Neural cell (in vitro differentiated cells): ENCODE measurements around the gene NSUN3. TPM values are rescaled to one million over a fixed set of nuclear protein-coding genes. Genes with fewer than 3 reads are reported as not detected.

Experiments
- H2AFZ ChIP-seq: fragments of 200-600, 300-800 bp; sonication (generic), shearing (Covaris generic); 2 replicates; pipeline ENCODE4 v1.6.0; 2014; ENCODE audit warnings: low read depth, mild to moderate bottlenecking, antibody characterized with exemption, low read length, moderate library complexity
- H3F3A ChIP-seq: fragments of 200-600 bp; shearing (Covaris generic); 2 replicates; pipeline ENCODE4 v1.6.1; 2016; ENCODE audit warnings: mild to moderate bottlenecking, moderate library complexity, mixed read lengths, antibody characterized with exemption, low read length; ENCODE audit not compliant: insufficient read depth, poor library complexity, severe bottlenecking
- H3K27ac ChIP-seq: fragments of 200-600, 300-800 bp; sonication (generic), shearing (Covaris generic); 2 replicates; pipeline ENCODE4 v1.5.1; 2014; ENCODE audit warnings: mild to moderate bottlenecking, low read length, moderate library complexity
- H3K27me3 ChIP-seq: fragments of 300-800, 200-600 bp; sonication (generic), shearing (Covaris generic); 2 replicates; pipeline ENCODE4 v1.6.0; 2014; ENCODE audit warnings: mild to moderate bottlenecking, low read depth, low read length, moderate library complexity; ENCODE audit not compliant: insufficient read depth
- H3K36me3 ChIP-seq: fragments of 300-800, 200-600 bp; sonication (generic), shearing (Covaris generic); 2 replicates; pipeline ENCODE4 v1.5.1; 2014; ENCODE audit warnings: mild to moderate bottlenecking, antibody characterized with exemption, low read length, moderate library complexity; ENCODE audit not compliant: insufficient read depth
- H3K4me2 ChIP-seq: fragments of 300-800, 200-600 bp; sonication (generic), shearing (Covaris generic); 2 replicates; pipeline ENCODE4 v1.6.0; 2014; ENCODE audit warnings: mild to moderate bottlenecking, low read length
- H3K4me3 ChIP-seq: fragments of 300-800, 200-600 bp; sonication (generic), shearing (Covaris generic); 2 replicates; pipeline ENCODE4 v1.5.1; 2014; ENCODE audit warnings: mild to moderate bottlenecking, low read length, moderate library complexity
- H3K79me2 ChIP-seq: fragments of 200-600 bp; shearing (Covaris generic); replicated peaks from 2 replicates; pipeline ENCODE4 v1.6.0; 2014; ENCODE audit warnings: mild to moderate bottlenecking, low read length, moderate library complexity; ENCODE audit not compliant: insufficient read depth
- H3K9ac ChIP-seq: fragments of 300-800, 200-600 bp; sonication (generic), shearing (Covaris generic); 2 replicates; pipeline ENCODE4 v1.6.1; 2016; ENCODE audit warnings: mild to moderate bottlenecking, low read length, mixed read lengths
- H3K9me2 ChIP-seq: fragments of 200-600 bp; shearing (Covaris generic); 2 replicates; pipeline ENCODE4 v1.6.1; 2016; ENCODE audit warnings: mild to moderate bottlenecking, low read length, mixed read lengths; ENCODE audit not compliant: insufficient read depth
- H3K9me3 ChIP-seq: fragments of 200-600, 300-800 bp; sonication (generic), shearing (Covaris generic); 2 replicates; pipeline ENCODE4 v1.6.1; 2016; ENCODE audit warnings: mild to moderate bottlenecking, mixed run types, low read length, moderate library complexity, mixed read lengths
- H4K20me1 ChIP-seq: fragments of 200-600 bp; shearing (Covaris generic); 2 replicates; pipeline ENCODE4 v1.6.1; 2016; ENCODE audit warnings: mild to moderate bottlenecking, mixed run types; ENCODE audit not compliant: insufficient read depth
- CTCF ChIP-seq: fragments of 450-650 bp; IDR thresholded peaks from 2 replicates; pipeline ENCODE4 v1.5.1; 2014; ENCODE audit warnings: antibody characterized with exemption, mild to moderate bottlenecking, moderate library complexity; ENCODE audit not compliant: poor library complexity, severe bottlenecking
- EP300 ChIP-seq: fragments of 450-650 bp; conservative IDR thresholded peaks from 2 replicates; pipeline ENCODE4 v1.6.1; 2014; ENCODE audit warnings: antibody characterized with exemption, mild to moderate bottlenecking, moderate library complexity; ENCODE audit not compliant: poor library complexity, severe bottlenecking
- EZH2 ChIP-seq: fragments of 200-600, 300-800 bp; shearing (Covaris generic), sonication (generic); IDR thresholded peaks from 2 replicates; pipeline ENCODE4 v1.6.1; 2014; ENCODE audit warnings: antibody characterized with exemption, low read length, borderline replicate concordance, mild to moderate bottlenecking; ENCODE audit not compliant: insufficient read depth, poor library complexity, severe bottlenecking
- MXI1 ChIP-seq: fragments of 450-650 bp; conservative IDR thresholded peaks from 2 replicates; pipeline ENCODE4 v1.6.1; 2014; ENCODE audit warnings: antibody characterized with exemption, mild to moderate bottlenecking; ENCODE audit not compliant: poor library complexity, severe bottlenecking
- POLR2AphosphoS5 ChIP-seq: IDR thresholded peaks from 2 replicates; pipeline ENCODE4 v1.6.1; 2012
- RAD21 ChIP-seq: fragments of 450-650 bp; conservative IDR thresholded peaks from 2 replicates; pipeline ENCODE4 v1.6.1; 2014; ENCODE audit warnings: antibody characterized with exemption, mild to moderate bottlenecking, moderate library complexity
- REST ChIP-seq: IDR thresholded peaks from 2 replicates; pipeline ENCODE4 v1.6.1; 2012; ENCODE audit warnings: borderline replicate concordance
- SMC3 ChIP-seq: fragments of 450-650 bp; conservative IDR thresholded peaks from 2 replicates; pipeline ENCODE4 v1.6.1; 2014; ENCODE audit warnings: antibody characterized with exemption, mild to moderate bottlenecking, moderate library complexity; ENCODE audit not compliant: poor library complexity
- TAF1 ChIP-seq: IDR thresholded peaks from 2 replicates; pipeline ENCODE4 v1.6.1; 2012; ENCODE audit warnings: low read depth
- polyA plus RNA-seq: library from polyadenylated mRNA; depleted of rRNA; stranded (reverse); fragments of >200 nt; gene quantifications from 2 replicates; pipeline ENCODE4 v1.2.3, GENCODE V29; 2014

NSUN3 gene
- polyA plus RNA-seq, 1 donor from 2014 or later = 10.8 TPM

- no peaks in the 10 kb centered on the region for H3K9me2 ChIP-seq
- H3K9me3 ChIP-seq = no peaks in the 10 kb centered on the region
- TF ChIP-seq SMC3 = no peak
- TF ChIP-seq REST = no peak
- no peak for TF ChIP-seq RAD21
- TF ChIP-seq POLR2AphosphoS5 = no peak
- no peak for TF ChIP-seq CTCF
- TF ChIP-seq TAF1 = no peak
- no peak for TF ChIP-seq EP300
- no peak for TF ChIP-seq MXI1
- no peak for TF ChIP-seq EZH2
- no peak overlapping the region for H3K9ac ChIP-seq
- H4K20me1 ChIP-seq = no peaks in the 10 kb centered on the region
- no peaks in the 10 kb centered on the region for H3K27me3 ChIP-seq
- H2AFZ ChIP-seq = no peak overlapping the region
- no peaks in the 10 kb centered on the region for H3K79me2 ChIP-seq
- no peaks in the 10 kb centered on the region for H3K36me3 ChIP-seq
- H3K4me3 ChIP-seq = no peak overlapping the region
- no peaks in the 10 kb centered on the region for H3F3A ChIP-seq
- no peak overlapping the region for H3K4me2 ChIP-seq
- H3K27ac ChIP-seq = no peak overlapping the region
These were observed 26.3 kb downstream of the NSUN3 start for GRCh38 chr3:94089126-94089525.

- H2AFZ ChIP-seq = no peak overlapping the region
- no peak overlapping the region for H3K4me2 ChIP-seq
- no peaks in the 10 kb centered on the region for H3K27me3 ChIP-seq
- no peaks in the 10 kb centered on the region for H3K9me3 ChIP-seq
- H3K4me3 ChIP-seq = no peak overlapping the region
- no peaks in the 10 kb centered on the region for H4K20me1 ChIP-seq
- no peaks in the 10 kb centered on the region for H3F3A ChIP-seq
- TF ChIP-seq TAF1 = no peak
- H3K27ac ChIP-seq = no peak overlapping the region
- H3K79me2 ChIP-seq = no peaks in the 10 kb centered on the region
- H3K9me2 ChIP-seq = no peaks in the 10 kb centered on the region
- H3K9ac ChIP-seq = no peak overlapping the region
- H3K36me3 ChIP-seq = peaks cover 5% of the 10 kb centered on the region
These were observed 29.2 kb downstream of the NSUN3 start for GRCh38 chr3:94092086-94092485.

- H4K20me1 ChIP-seq = no peaks in the 10 kb centered on the region
- H3K27me3 ChIP-seq = no peaks in the 10 kb centered on the region
- no peaks in the 10 kb centered on the region for H3K79me2 ChIP-seq
- H3K9me3 ChIP-seq = no peaks in the 10 kb centered on the region
- TF ChIP-seq EP300 = peak; percentile 49
- TF ChIP-seq TAF1 = no peak
- TF ChIP-seq POLR2AphosphoS5 = peak; percentile 46
- no peak for TF ChIP-seq RAD21
- no peak overlapping the region for H3K9ac ChIP-seq
- peak overlapping the region; percentile 3 for H3K4me3 ChIP-seq
- H3K36me3 ChIP-seq = peaks cover 11% of the 10 kb centered on the region
- no peaks in the 10 kb centered on the region for H3K9me2 ChIP-seq
- no peak overlapping the region for H2AFZ ChIP-seq
- no peak overlapping the region for H3K4me2 ChIP-seq
- H3F3A ChIP-seq = no peaks in the 10 kb centered on the region
- H3K27ac ChIP-seq = peak overlapping the region; percentile 21
These were observed 30.3 kb downstream of the NSUN3 start for GRCh38 chr3:94093151-94093550.
